K562 (cell line): Measurements from ENCODE around the gene GNA14. TPM values are rescaled to one million over a fixed set of nuclear protein-coding genes. Genes with fewer than 3 reads are reported as not detected.

Source experiments
- ATAC-seq: fragments of 200-7000 bp; cut with Tn5 transposase; 3 replicates; pipeline ENCODE4 v1.9.1; 2020; ENCODE audit warnings: moderate library complexity
- BruUV-seq: library from RNA; stranded (reverse); fragments of 400-500 nt; replicated peaks from 2 replicates; lab custom pipeline; 2021; lab: Mats Ljungman, UMichigan
- CTCF ChIA-PET: fragments of 300-600 bp; formaldehyde crosslinking; extraction: SDS; loops from one replicate; lab custom pipeline; 2021; ENCODE audit warnings: low intra/inter-chr PET ratio; lab: Yijun Ruan, JAX
- POLR2A ChIA-PET: fragments of 300-600, 350-650 bp; sonication (Branson Sonifier 250); formaldehyde crosslinking; extraction: SDS; loops from one replicate; lab custom pipeline; 2021; ENCODE audit warnings: antibody characterized with exemption, inconsistent platforms; lab: Yijun Ruan, JAX
- DNase-seq, 4 experiments: peaks; one replicate each; pipeline versions ENCODE4 v3.0.0 to v3.0.0-alpha.2; 2011 to 2018; ENCODE audit warnings: low spot score in 3 of 4, mixed read lengths in 3 of 4; ENCODE audit errors: extremely low read depth in 1 of 4
- FAIRE-seq: peaks from 2 replicates; lab custom pipeline; 2011; peaks lifted over from hg19 to GRCh38; lab: Jason Lieb, UNC
- H2AFZ ChIP-seq: 2 replicates; pipeline ENCODE4 v1.6.0; 2011; ENCODE audit warnings: low read depth, low read length, control low read depth, inconsistent platforms
- H3K27ac ChIP-seq: fragments of 200-600 bp; 3 replicates; pipeline ENCODE4 v1.8.0; 2011; ENCODE audit warnings: low read depth, mild to moderate bottlenecking, control low read depth, inconsistent platforms, low read length, moderate library complexity, mixed read lengths; ENCODE audit errors: extremely low read depth
- H3K27me3 ChIP-seq, 2 experiments: fragments of 300-600 bp in 1 of 2; 2 replicates in 1 of 2; 3 replicates in 1 of 2; pipeline versions ENCODE4 v1.6.0 to v1.8.0; 2011; ENCODE audit warnings: inconsistent platforms in 2 of 2, low read length in 2 of 2, mild to moderate bottlenecking in 1 of 2, mixed read lengths in 1 of 2, moderate library complexity in 1 of 2; ENCODE audit not compliant: control insufficient read depth in 2 of 2, insufficient read depth in 2 of 2
- H3K36me3 ChIP-seq: fragments of 300-600 bp; 3 replicates; pipeline ENCODE4 v1.8.0; 2011; ENCODE audit warnings: mild to moderate bottlenecking, low read length, inconsistent platforms; ENCODE audit not compliant: control insufficient read depth, insufficient read depth
- H3K4me1 ChIP-seq, 2 experiments: fragments of 200-600 bp in 1 of 2; replicated peaks in 1 of 2; 2 replicates in 1 of 2; 3 replicates in 1 of 2; pipeline versions ENCODE4 v1.5.1 to v1.8.0; 2011; ENCODE audit warnings: inconsistent platforms in 2 of 2, low read length in 2 of 2, mild to moderate bottlenecking in 1 of 2, mixed read lengths in 1 of 2, moderate library complexity in 1 of 2; ENCODE audit not compliant: control insufficient read depth in 2 of 2, insufficient read depth in 2 of 2
- H3K4me2 ChIP-seq: 2 replicates; pipeline ENCODE4 v1.6.1; 2011; ENCODE audit warnings: low read length, control low read depth, inconsistent platforms, mixed read lengths; ENCODE audit not compliant: insufficient read depth
- H3K4me3 ChIP-seq: fragments of 200-600 bp; sonication (generic), shearing (Covaris generic); 2 replicates; pipeline ENCODE4 v1.5.1; 2016; ENCODE audit warnings: control low read depth, inconsistent platforms
- H3K79me2 ChIP-seq: fragments of 200-600 bp; 3 replicates; pipeline ENCODE4 v1.8.0; 2011; ENCODE audit warnings: low read length, inconsistent platforms; ENCODE audit not compliant: control insufficient read depth, insufficient read depth
- H3K9ac ChIP-seq, 2 experiments: 2 replicates each; pipeline versions ENCODE4 v1.6.0 to v1.6.1; 2011; ENCODE audit warnings: low read depth in 2 of 2, low read length in 2 of 2, control low read depth in 1 of 2, inconsistent platforms in 1 of 2, mild to moderate bottlenecking in 1 of 2, mixed read lengths in 1 of 2; ENCODE audit not compliant: insufficient read depth in 1 of 2
- H3K9me1 ChIP-seq: one replicate; pipeline ENCODE4 v1.6.0; 2011; ENCODE audit warnings: inconsistent platforms, mild to moderate bottlenecking, low read length, moderate library complexity; ENCODE audit not compliant: control insufficient read depth, insufficient read depth
- H3K9me3 ChIP-seq: replicated peaks from 2 replicates; pipeline ENCODE4 v1.5.1; 2011; ENCODE audit warnings: low read depth, low read length, inconsistent platforms; ENCODE audit not compliant: control insufficient read depth, insufficient read depth
- H4K20me1 ChIP-seq: replicated peaks from 2 replicates; pipeline ENCODE4 v1.6.1; 2011; ENCODE audit warnings: low read length, inconsistent platforms, mixed read lengths; ENCODE audit not compliant: control insufficient read depth, insufficient read depth
- CHD4 ChIP-seq: fragments of 200-600 bp; sonication (generic); IDR thresholded peaks from 3 replicates; pipeline ENCODE4 v1.6.1; 2012; ENCODE audit warnings: low read depth, mild to moderate bottlenecking, mixed read lengths, low read length, inconsistent platforms; ENCODE audit not compliant: insufficient read depth, insufficient replicate concordance, poor library complexity, severe bottlenecking
- ELF1 ChIP-seq: fragments of 200-800 bp; sonication (Bioruptor generic); IDR thresholded peaks from 2 replicates; pipeline ENCODE4 v1.6.1; 2016; ENCODE audit warnings: missing genetic modification characterization, missing compliant biosample characterization
- FIP1L1 ChIP-seq: fragments of 200-400 bp; formaldehyde crosslinking; IDR thresholded peaks from 2 replicates; pipeline ENCODE4 v1.6.1; 2018; ENCODE audit warnings: mild to moderate bottlenecking, low read depth, low read length; ENCODE audit not compliant: poor library complexity, severe bottlenecking
- GATAD2A ChIP-seq: fragments of 450-650 bp; IDR thresholded peaks from 2 replicates; pipeline ENCODE4 v1.6.1; 2017
- MXI1 ChIP-seq: IDR thresholded peaks from 2 replicates; pipeline ENCODE4 v1.6.1; 2011; ENCODE audit warnings: low read depth, mild to moderate bottlenecking, improper control_type of control experiment, low read length
- PHF20 ChIP-seq: fragments of 450-650 bp; IDR thresholded peaks from 2 replicates; pipeline ENCODE4 v1.6.1; 2018; ENCODE audit not compliant: partially characterized antibody
- SIN3B ChIP-seq: fragments of 450-650 bp; IDR thresholded peaks from 2 replicates; pipeline ENCODE4 v1.6.1; 2017; ENCODE audit warnings: low read depth, mild to moderate bottlenecking, moderate library complexity
- SP1 ChIP-seq: sonication (generic); formaldehyde crosslinking; IDR thresholded peaks from 2 replicates; pipeline ENCODE4 v1.8.1; 2022; ENCODE audit warnings: mild to moderate bottlenecking, missing genetic modification reagents
- ZNF143 ChIP-seq: sonication (generic); formaldehyde crosslinking; IDR thresholded peaks from 2 replicates; pipeline ENCODE4 v1.9.0; 2022; ENCODE audit warnings: mild to moderate bottlenecking, missing genetic modification reagents
- ZNF3 ChIP-seq: fragments of 250-450 bp; sonication (Bioruptor Pico); IDR thresholded peaks from 2 replicates; pipeline ENCODE4 v1.5.0; 2021; ENCODE audit warnings: mild to moderate bottlenecking, moderate library complexity
- ZNF408 ChIP-seq: fragments of 250-450 bp; sonication (Bioruptor Pico); IDR thresholded peaks from 2 replicates; pipeline ENCODE4 v1.4.0; 2020; ENCODE audit warnings: low read depth, mild to moderate bottlenecking, moderate library complexity
- ZNF589 ChIP-seq: fragments of 200-800 bp; sonication (Bioruptor generic); IDR thresholded peaks from 2 replicates; pipeline ENCODE4 v1.6.1; 2016; ENCODE audit warnings: low read depth, missing genetic modification characterization, missing compliant biosample characterization
- ZNF699 ChIP-seq: fragments of 250-450 bp; sonication (Bioruptor Pico); IDR thresholded peaks from 2 replicates; pipeline ENCODE4 v1.8.0; 2021; ENCODE audit warnings: mild to moderate bottlenecking, moderate library complexity; ENCODE audit not compliant: insufficient replicate concordance
- WGBS: fragments of 100-300 bp; shearing (Covaris generic); methylation state at CpG from one replicate; pipeline ENCODE4 v1.1.6; 2016; ENCODE audit warnings: low coverage, mixed read lengths; ENCODE audit not compliant: insufficient coverage; ENCODE audit errors: missing lambda C conversion rate; 5-methylcytosine and 5-hydroxymethylcytosine counted together
- in situ Hi-C: fragments of 300-500 bp; cut with MboI; formaldehyde crosslinking; loops from 4 replicates; pipeline ENCODE4 v1.15.0; 2018; ENCODE audit warnings: inconsistent platforms, mixed read lengths
- intact Hi-C: fragments of 100-400 bp; cut with micrococcal nuclease; formaldehyde crosslinking; loops from 2 replicates; pipeline ENCODE4 v1.14.2; 2022
- polyA plus RNA-seq, 8 experiments: library from polyadenylated mRNA; depleted of rRNA in 4 of 8; stranded (reverse) in 5 of 8; unstranded in 3 of 8; fragments of >200 nt; fragmentation: Nextera tagmentation in 2 of 8; fragmentation: Illumina TruSeq in 1 of 8; extraction: Ambion mirVana in 2 of 8; extraction: Trizol in 1 of 8; gene quantifications; 2 replicates each; pipeline versions ENCODE4 v1.2.1 to v1.2.3, GENCODE V29; 2011 to 2014; ENCODE audit warnings: inconsistent platforms in 1 of 8, missing spikeins in 1 of 8
- total RNA-seq, 7 experiments: library from RNA; depleted of rRNA in 6 of 7; stranded (reverse); fragments of >200 nt in 6 of 7; fragmentation: Illumina TruSeq in 2 of 7; extraction: Trizol in 2 of 7; gene quantifications; 2 replicates each; pipeline versions ENCODE4 v1.2.1 to v1.2.3, GENCODE V29; 2011 to 2021; ENCODE audit warnings: low replicate concordance in 1 of 7
- TF ChIP-seq, protein P1 (sequence below): fragments of 450-650 bp; IDR thresholded peaks from one replicate; pipeline ENCODE4 v1.6.1; 2018; ENCODE audit warnings: mild to moderate bottlenecking, moderate library complexity; ENCODE audit not compliant: partially characterized antibody
- TF ChIP-seq, protein P2 (sequence below): fragments of 450-650 bp; IDR thresholded peaks from 2 replicates; pipeline ENCODE4 v1.6.1; 2016; ENCODE audit warnings: low read depth, mild to moderate bottlenecking, moderate library complexity
- TF ChIP-seq, protein P3 (sequence below): IDR thresholded peaks from 2 replicates; pipeline ENCODE4 v1.6.1; 2012; ENCODE audit warnings: low read depth, low read length, improper control_type of control experiment, borderline replicate concordance
- TF ChIP-seq, protein P4 (sequence below): fragments of 450-650 bp; formaldehyde crosslinking; IDR thresholded peaks from 2 replicates; pipeline ENCODE4 v1.4.0; 2020; ENCODE audit warnings: mild to moderate bottlenecking

Gene GNA14
- total and polyA plus RNA-seq, 9 of the 15 experiments (the other 6 are each of a cell fraction or from before 2014, with no cell fraction given) = 0.03 to 0.11 (median 0.03) TPM; not detected in 6

DNA sequence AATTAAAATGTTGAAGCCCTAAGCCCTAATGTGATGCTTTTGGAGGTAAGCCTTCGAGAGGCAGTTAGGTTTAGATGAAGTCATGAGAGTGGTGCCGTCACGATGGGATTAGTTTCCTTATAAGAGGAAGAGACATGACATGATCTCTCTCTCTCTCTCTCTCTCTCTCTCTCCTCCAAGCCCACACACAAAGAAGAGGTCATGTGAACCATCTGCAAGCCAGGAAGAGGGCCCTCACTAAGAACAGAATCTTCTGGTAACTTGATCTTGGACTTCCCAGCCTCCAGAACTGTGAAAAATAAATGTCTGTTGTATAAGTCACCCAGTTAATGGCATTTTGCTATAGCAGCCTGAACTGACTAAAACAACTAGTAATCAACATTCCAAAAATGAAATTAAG, 175.5 kb downstream of the GNA14 start (continued):
- TF ChIP-seq ZNF589 (no peak), SIN3B (no peak), GATAD2A (no peak), MXI1 (no peak), ZNF699 (no peak), CHD4 (no peak)
- TF ChIP-seq, all 486 proteins: peak for 0

DNA sequence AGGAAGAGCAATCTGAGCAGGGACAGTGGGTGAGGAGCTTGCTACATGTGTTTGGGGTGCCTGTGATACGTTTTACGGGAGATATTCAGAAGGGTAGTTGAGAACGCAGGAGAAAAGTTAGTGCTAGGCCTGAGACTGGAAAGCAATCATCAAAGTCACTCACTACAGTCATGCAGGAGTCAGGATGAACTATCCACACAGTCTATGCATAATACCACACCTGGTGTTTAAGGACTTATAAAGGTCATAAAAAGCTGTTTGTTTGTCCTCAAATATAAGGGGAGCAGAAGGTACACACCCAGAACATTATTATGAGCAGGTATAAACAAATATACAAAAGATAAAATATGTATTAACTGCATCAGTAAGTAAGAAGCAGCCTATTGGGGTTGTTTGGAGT, 176.6 kb downstream of the GNA14 start:
- Histone ChIP-seq H3K4me2 (no peak overlapping the region), H3K4me1 (no peaks in the 10 kb centered on the region), H3K79me2 (no peaks in the 10 kb centered on the region), H3K9ac (no peak overlapping the region), H3K27ac (no peak overlapping the region), H3K4me3 (no peak overlapping the region), H3K9me3 (no peaks in the 10 kb centered on the region), H3K36me3 (no peaks in the 10 kb centered on the region), H4K20me1 (no peaks in the 10 kb centered on the region), H3K9me1 (no peaks in the 10 kb centered on the region), H3K27me3 (no peaks in the 10 kb centered on the region), H2AFZ (no peak overlapping the region)
- POLR2A ChIA-PET = no interaction called here
- CTCF ChIA-PET = no interaction called here
- BruUV-seq = no TSS peak
- in situ Hi-C loops (no loop called here), intact Hi-C loops (no loop called here)
- ATAC-seq (no peak), DNase-seq (no peak), FAIRE-seq (no peak)
- WGBS = 0% methylated on average over 3 of the region's 3 CpGs
- TF ChIP-seq ZNF143 = no peak
- no peak for TF ChIP-seq ELF1 (tag)
- no peak for TF ChIP-seq ZNF3
- no peak for TF ChIP-seq ZNF408 (CRISPR knock-in tag)
- TF ChIP-seq, protein P1, sequence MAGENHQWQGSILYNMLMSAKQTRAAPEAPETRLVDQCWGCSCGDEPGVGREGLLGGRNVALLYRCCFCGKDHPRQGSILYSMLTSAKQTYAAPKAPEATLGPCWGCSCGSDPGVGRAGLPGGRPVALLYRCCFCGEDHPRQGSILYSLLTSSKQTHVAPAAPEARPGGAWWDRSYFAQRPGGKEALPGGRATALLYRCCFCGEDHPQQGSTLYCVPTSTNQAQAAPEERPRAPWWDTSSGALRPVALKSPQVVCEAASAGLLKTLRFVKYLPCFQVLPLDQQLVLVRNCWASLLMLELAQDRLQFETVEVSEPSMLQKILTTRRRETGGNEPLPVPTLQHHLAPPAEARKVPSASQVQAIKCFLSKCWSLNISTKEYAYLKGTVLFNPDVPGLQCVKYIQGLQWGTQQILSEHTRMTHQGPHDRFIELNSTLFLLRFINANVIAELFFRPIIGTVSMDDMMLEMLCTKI = no peak
- no peak for TF ChIP-seq PHF20
- no peak for TF ChIP-seq SP1 (CRISPR knock-in tag)
- no peak for TF ChIP-seq FIP1L1
- TF ChIP-seq, protein P2, sequence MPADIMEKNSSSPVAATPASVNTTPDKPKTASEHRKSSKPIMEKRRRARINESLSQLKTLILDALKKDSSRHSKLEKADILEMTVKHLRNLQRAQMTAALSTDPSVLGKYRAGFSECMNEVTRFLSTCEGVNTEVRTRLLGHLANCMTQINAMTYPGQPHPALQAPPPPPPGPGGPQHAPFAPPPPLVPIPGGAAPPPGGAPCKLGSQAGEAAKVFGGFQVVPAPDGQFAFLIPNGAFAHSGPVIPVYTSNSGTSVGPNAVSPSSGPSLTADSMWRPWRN = no peak
- TF ChIP-seq, protein P3, sequence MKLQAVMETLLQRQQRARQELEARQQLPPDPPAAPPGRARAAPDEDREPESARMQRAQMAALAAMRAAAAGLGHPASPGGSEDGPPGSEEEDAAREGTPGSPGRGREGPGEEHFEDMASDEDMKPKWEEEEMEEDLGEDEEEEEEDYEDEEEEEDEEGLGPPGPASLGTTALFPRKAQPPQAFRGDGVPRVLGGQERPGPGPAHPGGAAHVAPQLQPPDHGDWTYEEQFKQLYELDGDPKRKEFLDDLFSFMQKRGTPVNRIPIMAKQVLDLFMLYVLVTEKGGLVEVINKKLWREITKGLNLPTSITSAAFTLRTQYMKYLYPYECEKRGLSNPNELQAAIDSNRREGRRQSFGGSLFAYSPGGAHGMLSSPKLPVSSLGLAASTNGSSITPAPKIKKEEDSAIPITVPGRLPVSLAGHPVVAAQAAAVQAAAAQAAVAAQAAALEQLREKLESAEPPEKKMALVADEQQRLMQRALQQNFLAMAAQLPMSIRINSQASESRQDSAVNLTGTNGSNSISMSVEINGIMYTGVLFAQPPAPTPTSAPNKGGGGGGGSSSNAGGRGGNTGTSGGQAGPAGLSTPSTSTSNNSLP = no peak
- TF ChIP-seq, protein P4, sequence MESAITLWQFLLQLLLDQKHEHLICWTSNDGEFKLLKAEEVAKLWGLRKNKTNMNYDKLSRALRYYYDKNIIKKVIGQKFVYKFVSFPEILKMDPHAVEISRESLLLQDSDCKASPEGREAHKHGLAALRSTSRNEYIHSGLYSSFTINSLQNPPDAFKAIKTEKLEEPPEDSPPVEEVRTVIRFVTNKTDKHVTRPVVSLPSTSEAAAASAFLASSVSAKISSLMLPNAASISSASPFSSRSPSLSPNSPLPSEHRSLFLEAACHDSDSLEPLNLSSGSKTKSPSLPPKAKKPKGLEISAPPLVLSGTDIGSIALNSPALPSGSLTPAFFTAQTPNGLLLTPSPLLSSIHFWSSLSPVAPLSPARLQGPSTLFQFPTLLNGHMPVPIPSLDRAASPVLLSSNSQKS = no peak
